ELF-1 (cell line): ENCODE measurements around the gene C1QB.
"Not testable (repeated sequence)": the region's sequence is repeated elsewhere in the genome, so short reads cannot be mapped to it uniquely, and the experiment has no call there.

Experiments used
- DNase-seq: peaks from one replicate; pipeline ENCODE4 v3.0.0-alpha.2; 2016; ENCODE audit warnings: low read depth, low spot score

The C1QB gene

GRCh38 chr1:22694172-22694571 is 41.1 kb downstream of the C1QB start:
- DNase-seq, result no peak

GRCh38 chr1:22696610-22697009 is 43.6 kb downstream of the C1QB start:
- DNase-seq, result no peak

DNA sequence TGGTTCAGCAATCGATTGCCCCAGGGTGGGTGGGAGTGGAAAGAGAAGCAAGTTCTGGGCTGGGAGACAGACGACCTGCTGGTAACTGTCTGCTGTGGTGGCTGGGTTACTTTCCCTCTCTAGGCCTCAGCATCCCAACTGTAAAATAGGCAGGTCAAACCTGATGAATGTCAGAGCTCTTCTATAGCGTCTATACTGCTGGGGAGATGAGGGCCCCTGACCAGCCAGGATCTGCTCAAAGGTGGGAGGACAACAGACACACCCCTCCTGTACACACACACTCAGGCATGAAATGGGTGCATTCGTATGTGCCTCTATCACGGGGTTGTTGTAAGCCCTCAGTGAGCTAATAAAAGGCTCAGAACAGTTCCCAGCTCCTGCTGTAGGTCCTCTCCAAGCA is 44.9 kb downstream of the C1QB start:
- DNase-seq, result no peak

DNA sequence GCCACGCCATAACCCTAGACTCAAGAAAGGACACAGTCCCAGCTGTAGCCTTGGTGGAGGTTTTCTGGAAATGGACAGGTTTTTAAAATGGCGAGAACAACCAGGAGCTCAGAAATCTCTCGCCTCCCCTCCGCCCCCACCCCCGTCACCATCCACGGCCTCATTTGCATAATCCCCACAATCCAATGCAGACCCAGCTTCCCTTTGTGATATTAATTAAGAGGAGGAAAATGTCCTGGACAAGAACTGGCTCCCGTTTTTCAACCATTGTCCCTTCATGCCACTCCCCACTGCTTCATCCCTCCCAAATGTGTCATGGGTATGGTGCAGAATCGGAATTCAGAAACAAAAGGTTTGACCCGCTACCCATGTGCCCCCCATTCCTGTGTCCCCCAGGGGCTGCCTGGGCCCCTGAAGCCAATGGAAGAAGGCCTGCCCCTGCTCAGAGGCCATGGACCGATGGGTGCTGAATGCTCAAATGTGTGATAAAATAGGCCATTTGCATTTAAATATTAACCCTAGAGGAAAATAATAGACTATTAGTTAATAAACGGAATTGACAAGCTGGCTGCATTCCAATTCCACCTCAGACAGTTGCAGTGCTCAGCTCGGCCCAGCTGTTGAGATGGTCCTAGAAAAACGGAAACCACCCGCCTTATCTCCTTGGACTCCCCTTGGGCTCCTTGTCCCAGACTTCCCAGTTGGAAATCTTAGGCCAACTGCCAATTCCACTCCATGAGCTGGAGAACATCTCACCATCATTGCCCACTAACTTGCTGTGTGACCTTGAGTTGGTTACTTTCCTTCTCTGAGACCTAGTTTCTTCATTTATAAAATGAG is 46.9 kb downstream of the C1QB start:
- DNase-seq, result no peak

DNA sequence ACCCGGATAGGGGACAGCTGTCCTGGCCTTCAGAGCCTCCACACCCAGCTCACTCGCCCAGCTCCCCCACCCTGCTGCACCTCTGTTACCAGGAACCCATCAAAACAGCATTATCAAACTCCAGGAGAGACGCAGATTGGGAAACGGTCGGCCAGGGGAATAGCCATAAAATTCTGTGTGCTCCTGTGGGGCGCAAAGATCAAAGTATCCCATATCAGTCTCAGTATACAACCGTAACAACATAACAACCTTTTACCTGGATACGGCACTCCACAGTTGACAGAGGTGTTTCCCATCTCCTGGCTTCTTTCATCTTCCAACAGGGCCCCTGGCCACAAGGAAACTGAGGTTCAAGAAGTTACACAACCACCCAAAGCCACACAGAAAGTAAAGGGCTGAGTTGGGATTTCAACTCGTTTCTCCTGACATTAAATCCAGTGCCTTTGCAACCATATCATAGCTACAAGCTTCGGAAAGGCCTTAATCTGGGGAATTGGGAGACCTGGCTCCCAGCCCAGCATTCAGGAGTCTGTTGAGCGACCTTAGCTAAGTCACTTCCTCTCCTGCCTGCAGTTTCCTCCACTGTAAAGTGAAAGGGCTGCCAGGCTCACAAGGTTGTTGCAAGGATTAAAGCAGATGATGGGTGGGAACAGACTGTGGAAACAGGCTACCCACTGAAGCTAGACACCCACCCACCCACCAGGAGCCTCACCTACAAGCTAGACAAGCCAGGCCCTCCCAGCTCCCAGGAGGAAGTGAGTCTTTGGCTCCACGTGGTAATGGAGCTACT is 49.5 kb downstream of the C1QB start:
- no peak for DNase-seq

GRCh38 chr1:22704440-22705067 is 51.5 kb downstream of the C1QB start:
- DNase-seq, result peak; percentile 80

DNA sequence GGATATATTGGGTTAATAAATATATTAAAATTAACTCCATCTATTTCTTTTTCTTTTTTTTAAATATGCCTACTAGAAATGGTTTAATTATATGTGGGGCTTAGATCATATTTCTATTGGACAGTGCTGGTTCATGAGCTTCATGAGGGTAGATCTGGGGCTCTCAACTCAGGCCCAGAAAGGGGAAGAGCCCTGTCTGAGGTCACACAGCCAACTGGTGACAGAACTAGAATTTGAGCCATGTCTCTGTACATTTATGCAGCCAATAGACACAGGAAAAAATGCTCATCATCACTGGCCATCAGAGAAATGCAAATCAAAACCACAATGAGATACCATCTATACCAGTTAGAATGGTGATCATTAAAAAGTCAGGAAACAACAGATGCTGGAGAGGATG is 52.5 kb downstream of the C1QB start:
- no peak for DNase-seq

GRCh38 chr1:22706100-22706499 is 53.1 kb downstream of the C1QB start:
- not testable (repeated sequence) for DNase-seq

DNA sequence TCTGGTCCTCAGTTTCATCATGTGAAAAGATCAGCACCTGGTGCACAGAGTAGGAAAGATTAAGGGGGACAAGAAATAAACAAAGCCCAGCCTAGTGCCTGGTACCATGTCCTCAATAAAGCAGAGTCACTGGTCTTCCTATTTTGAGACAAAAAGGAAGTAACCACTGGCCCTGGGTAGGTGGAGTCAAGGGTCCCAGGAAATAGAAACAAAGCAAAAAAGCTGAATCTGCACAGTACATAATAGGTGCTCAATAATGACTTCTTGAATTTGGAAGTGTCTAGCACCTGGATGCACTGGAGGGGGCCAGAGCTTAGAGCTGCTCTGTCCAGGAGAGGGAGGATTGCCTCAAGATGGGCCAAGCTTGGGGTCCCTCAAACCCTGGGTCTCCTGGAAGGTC is 55.7 kb downstream of the C1QB start:
- no peak for DNase-seq

- DNase-seq, result peak; percentile 37
These were observed 56.2 kb downstream of the C1QB start for GRCh38 chr1:22709227-22709626.

GRCh38 chr1:22709891-22710700 is 57.1 kb downstream of the C1QB start:
- no peak for DNase-seq

DNA sequence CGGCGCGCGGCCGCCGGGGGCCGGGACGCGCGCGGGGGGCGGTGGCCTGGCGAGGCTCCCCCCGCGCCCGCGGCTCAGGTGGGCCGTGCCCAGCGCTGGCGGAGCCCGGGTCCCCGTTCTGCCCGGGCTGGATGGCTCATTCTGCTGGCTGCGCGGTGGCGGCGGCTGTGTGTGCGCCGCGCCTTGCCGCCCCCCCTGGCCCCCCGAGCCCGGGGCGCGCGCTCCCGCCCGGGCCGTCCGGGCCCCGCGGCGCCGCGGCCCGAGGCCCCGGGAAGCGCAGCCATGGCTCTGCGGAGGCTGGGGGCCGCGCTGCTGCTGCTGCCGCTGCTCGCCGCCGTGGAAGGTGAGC is 57.6 kb downstream of the C1QB start, which contains the start of gene EPHB2:
Gene EPHB2, plus strand, starts transcription at position 139 of the 349 bp plus-strand sequence. Its CDS starts 144 bp downstream, at position 283.
- no peak for DNase-seq

GRCh38 chr1:22711071-22711470 is 58.0 kb downstream of the C1QB start:
- no peak for DNase-seq
